Keratinocyte (primary cell): ENCODE results near the gene DYNLT2. TPM values are rescaled to one million over a fixed set of nuclear protein-coding genes. Genes with fewer than 3 reads are reported as not detected.

Experiments used
- DNase-seq: peaks from one replicate; pipeline ENCODE4 v3.0.0-alpha.2; 2011; ENCODE audit warnings: low read depth, missing footprints, low spot score
- FAIRE-seq: peaks from 2 replicates; lab custom pipeline; 2011; peaks lifted over from hg19 to GRCh38; lab: Jason Lieb, UNC
- H2AFZ ChIP-seq: 2 replicates; pipeline ENCODE4 v1.6.0; 2012; ENCODE audit warnings: low read length, control low read depth, inconsistent platforms; ENCODE audit not compliant: control insufficient read depth
- H3K27ac ChIP-seq: 2 replicates; pipeline ENCODE4 v1.5.1; 2011; ENCODE audit warnings: low read length; ENCODE audit not compliant: control insufficient read depth, insufficient read depth
- H3K27me3 ChIP-seq: 3 replicates; pipeline ENCODE4 v1.6.0; 2011; ENCODE audit warnings: low read length; ENCODE audit not compliant: control insufficient read depth, insufficient read depth; ENCODE audit errors: extremely low read depth
- H3K36me3 ChIP-seq, 2 experiments: 2 replicates in 1 of 2; 3 replicates in 1 of 2; pipeline ENCODE4 v1.5.1; 2011; ENCODE audit warnings: low read length in 2 of 2, mild to moderate bottlenecking in 1 of 2; ENCODE audit not compliant: control insufficient read depth in 2 of 2, insufficient read depth in 2 of 2; ENCODE audit errors: extremely low read depth in 1 of 2
- H3K4me1 ChIP-seq: 3 replicates; pipeline ENCODE4 v1.5.1; 2011; ENCODE audit warnings: low read length; ENCODE audit not compliant: control insufficient read depth, insufficient read depth; ENCODE audit errors: extremely low read depth
- H3K4me2 ChIP-seq: 3 replicates; pipeline ENCODE4 v1.6.0; 2011; ENCODE audit warnings: low read depth, low read length; ENCODE audit not compliant: control insufficient read depth, insufficient read depth; ENCODE audit errors: extremely low read depth
- H3K4me3 ChIP-seq, 3 experiments: fragments of 200-600 bp in 1 of 3; sonication (generic) in 1 of 3; 2 replicates in 2 of 3; 3 replicates in 1 of 3; pipeline ENCODE4 v1.5.1; 2011 to 2016; ENCODE audit warnings: low read length in 3 of 3, mild to moderate bottlenecking in 3 of 3, control low read depth in 2 of 3, inconsistent platforms in 1 of 3, low read depth in 1 of 3, mixed read lengths in 1 of 3, mixed run types in 1 of 3, moderate library complexity in 1 of 3; ENCODE audit not compliant: control insufficient read depth in 2 of 3, insufficient read depth in 2 of 3; ENCODE audit errors: extremely low read depth in 1 of 3
- H3K79me2 ChIP-seq: 2 replicates; pipeline ENCODE4 v1.6.0; 2012; ENCODE audit warnings: low read length; ENCODE audit not compliant: control insufficient read depth, insufficient read depth
- H3K9ac ChIP-seq: 3 replicates; pipeline ENCODE4 v1.6.0; 2011; ENCODE audit warnings: low read length; ENCODE audit not compliant: control insufficient read depth, insufficient read depth; ENCODE audit errors: extremely low read depth
- H3K9me1 ChIP-seq: 3 replicates; pipeline ENCODE4 v1.6.0; 2011; ENCODE audit warnings: low read length; ENCODE audit not compliant: control insufficient read depth, insufficient read depth; ENCODE audit errors: extremely low read depth
- H3K9me3 ChIP-seq: 2 replicates; pipeline ENCODE4 v1.5.1; 2012; ENCODE audit warnings: low read depth, low read length; ENCODE audit not compliant: control insufficient read depth
- H4K20me1 ChIP-seq: 3 replicates; pipeline ENCODE4 v1.6.0; 2011; ENCODE audit warnings: low read length; ENCODE audit not compliant: control insufficient read depth, insufficient read depth; ENCODE audit errors: extremely low read depth
- CTCF ChIP-seq, 3 experiments: IDR thresholded peaks in 1 of 3; conservative IDR thresholded peaks in 1 of 3; optimal IDR thresholded peaks in 1 of 3; 2 replicates in 2 of 3; 3 replicates in 1 of 3; pipeline versions ENCODE3 to v1.5.1; 2011; ENCODE audit warnings: low read length in 3 of 3, mild to moderate bottlenecking in 3 of 3, moderate library complexity in 2 of 3, control low read depth in 1 of 3, inconsistent platforms in 1 of 3; ENCODE audit not compliant: insufficient read depth in 2 of 3; ENCODE audit errors: extremely low read depth in 1 of 3
- EZH2 ChIP-seq: IDR thresholded peaks from one replicate; pipeline ENCODE4 v1.6.1; 2012; ENCODE audit warnings: inconsistent platforms, mild to moderate bottlenecking, low read length, moderate library complexity
- dilution Hi-C: fragments of 300-500 bp; cut with MboI; formaldehyde crosslinking; loops from one replicate; pipeline ENCODE4 v1.7.0; 2020; ENCODE audit warnings: low sequenced_read_pairs; ENCODE audit not compliant: extremely low pct_ligation_motif_present
- polyA plus RNA-seq, 5 experiments: library from polyadenylated mRNA; depleted of rRNA in 3 of 5; stranded (reverse) in 3 of 5; stranded (forward) in 1 of 5; unstranded in 1 of 5; fragments of >200 nt; gene quantifications; 1 replicate in 1 of 5; 2 replicates in 3 of 5; 3 replicates in 1 of 5; pipeline versions ENCODE4 v1.2.1 to v1.2.3, GENCODE V29; 2011 to 2012; ENCODE audit warnings: missing spikeins in 2 of 5, low read depth in 1 of 5, low replicate concordance in 1 of 5

DYNLT2 gene
- polyA plus RNA-seq, 1 donor (not counting 4 experiments of a cell fraction or from before 2014, with no cell fraction given), result 0.58 TPM

- Histone ChIP-seq H3K79me2 (peaks cover 67% of the 10 kb centered on the region), H3K4me3 (peak within 1 kb of the TSS; percentile 90 to 94 (median 91)), H3K9me3 (no peaks in the 10 kb centered on the region), H2AFZ (peak within 1 kb of the TSS; percentile 84), H3K9ac (peak within 1 kb of the TSS; percentile 91), H3K27me3 (no peaks in the 10 kb centered on the region), H3K4me2 (peak within 1 kb of the TSS; percentile 93), H3K27ac (peak within 1 kb of the TSS; percentile 83), H3K9me1 (no peaks in the 10 kb centered on the region), H3K4me1 (peaks cover 38% of the 10 kb centered on the region), H3K36me3 (peaks cover 0 to 3% of the 10 kb centered on the region in 2 experiments), H4K20me1 (no peaks in the 10 kb centered on the region)
- peak; percentile 68 for DNase-seq
- FAIRE-seq, result no peak
- dilution Hi-C loops, result no loop called here
- TF ChIP-seq EZH2, result no peak
- TF ChIP-seq CTCF (optimal IDR thresholded peaks at IDR 0.05 in 1 of 3, IDR thresholded peaks at IDR 0.05 in 1 of 3, conservative IDR thresholded peaks at IDR 0.05 in 1 of 3; ENCODE audit: extremely low read depth in 1 of 3, insufficient read depth in 2 of 3, low read length in 3 of 3), result no peak
Observed at GRCh38 chr6:169701954-169702839, 49.2 kb downstream of the DYNLT2 start, which contains the start of the genes C6orf120 and WDR27. Gene C6orf120, plus strand, starts transcription at chr6:169702126. Its CDS starts 334 bp downstream, at chr6:169702460. Gene WDR27, minus strand, starts transcription at chr6:169702029. Its CDS starts 13,024 bp downstream, at chr6:169689005.

GRCh38 chr6:169701311-169701953 is 49.9 kb downstream of the DYNLT2 start:
- peak overlapping the region; percentile 84 for H2AFZ ChIP-seq
- H3K27me3 ChIP-seq, result no peaks in the 10 kb centered on the region
- no peak for TF ChIP-seq EZH2
- no peak for TF ChIP-seq CTCF (optimal IDR thresholded peaks at IDR 0.05 in 1 of 3, IDR thresholded peaks at IDR 0.05 in 1 of 3, conservative IDR thresholded peaks at IDR 0.05 in 1 of 3; ENCODE audit: extremely low read depth in 1 of 3, insufficient read depth in 2 of 3, low read length in 3 of 3)
- H3K36me3 ChIP-seq, result peaks cover 0 to 3% of the 10 kb centered on the region in 2 experiments
- H3K27ac ChIP-seq, result peak overlapping the region; percentile 83
- dilution Hi-C loops, result no loop called here
- FAIRE-seq (no peak), DNase-seq (no peak)
- peaks cover 69% of the 10 kb centered on the region for H3K79me2 ChIP-seq
- H4K20me1 ChIP-seq, result no peaks in the 10 kb centered on the region
- H3K4me3 ChIP-seq, result peak overlapping the region; percentile 90 to 94 (median 91)
- peak overlapping the region; percentile 93 for H3K4me2 ChIP-seq
- no peaks in the 10 kb centered on the region for H3K9me3 ChIP-seq
- H3K9me1 ChIP-seq, result no peaks in the 10 kb centered on the region
- peak overlapping the region; percentile 91 for H3K9ac ChIP-seq
- H3K4me1 ChIP-seq, result peaks cover 38% of the 10 kb centered on the region
